ENCODE data around the gene SEMA3D. TPM values are rescaled to one million over a fixed set of nuclear protein-coding genes. Genes with fewer than 3 reads are reported as not detected.
A peak's percentile ranks its signal among the peaks of the same experiment; 100 is the strongest.

SEMA3D gene
- total and polyA plus RNA-seq, 2 of the 4 experiments (the other 2 are of a cell fraction), result 2.9 to 13.6 TPM

GRCh38 chr7:85222522-85222921 is 35.7 kb upstream of the SEMA3D start:
- H3K9me3 ChIP-seq (ENCODE audit: control insufficient read depth, insufficient read depth, low read length), result no peaks in the 10 kb centered on the region
- H2AK9ac ChIP-seq (replicated peaks; ENCODE audit: low read depth, low read length, poor library complexity), result no peak overlapping the region
- no peaks in the 10 kb centered on the region for H4K20me1 ChIP-seq (ENCODE audit: insufficient read depth, low read length)
- H3K36me3 ChIP-seq (ENCODE audit: control insufficient read depth, insufficient read depth, low read length), result no peaks in the 10 kb centered on the region
- CTCF ChIA-PET, result no interaction called here
- no peak overlapping the region for H3K14ac ChIP-seq (replicated peaks; ENCODE audit: low read depth, low read length)
- H3K4me2 ChIP-seq (ENCODE audit: low read depth, low read length), result no peak overlapping the region
- no peak overlapping the region for H3K9ac ChIP-seq (ENCODE audit: low read depth, low read length)
- H3K18ac ChIP-seq (ENCODE audit: low read depth, low read length), result no peak overlapping the region
- dilution Hi-C loops (cut with HindIII; ENCODE audit: low sequenced_read_pairs, unreplicated experiment) (no loop called here), intact Hi-C loops (cut with micrococcal nuclease) (no loop called here), in situ Hi-C loops (cut with MboI; ENCODE audit: low sequenced_read_pairs) (no loop called here)
- POLR2A ChIA-PET (ENCODE audit: unreplicated experiment), result no interaction called here
- peaks cover 2% of the 10 kb centered on the region; the same call in 1 of the 2 replicates for H3K4me1 ChIP-seq (ENCODE audit: control insufficient read depth, insufficient read depth, low read length)
- TF ChIP-seq POLR2A (IDR thresholded peaks at IDR 0.05; ENCODE audit: low read depth, low read length) (no peak), RAD21 (IDR thresholded peaks at IDR 0.05; ENCODE audit: low read length) (no peak), BHLHE40 (IDR thresholded peaks at IDR 0.05; ENCODE audit: low read depth, low read length) (no peak), CHD1 (IDR thresholded peaks at IDR 0.05; ENCODE audit: low read depth, low read length) (no peak), FOS (IDR thresholded peaks at IDR 0.05; ENCODE audit: low read depth, low read length) (no peak), SMC3 (IDR thresholded peaks at IDR 0.05; ENCODE audit: low read depth, low read length) (no peak), RCOR1 (IDR thresholded peaks at IDR 0.05; ENCODE audit: insufficient replicate concordance, low read length) (no peak)
- no peaks in the 10 kb centered on the region for H3K9me1 ChIP-seq (ENCODE audit: insufficient read depth, low read length)
- H3K23ac ChIP-seq (ENCODE audit: low read depth, low read length), result no peak overlapping the region
- no peak overlapping the region for H4K91ac ChIP-seq (ENCODE audit: insufficient read depth, low read depth, low read length)
- H2BK20ac ChIP-seq (ENCODE audit: low read depth, low read length), result no peak overlapping the region
- WGBS, 2 experiments (ENCODE audit: extremely low coverage in 2 of 2, insufficient read length in 1 of 2), result no CpG with 5 or more reads among the region's 4 CpGs
- H3K4ac ChIP-seq (ENCODE audit: low read depth, low read length), result no peak overlapping the region
- BruUV-seq (replicated peaks), result no TSS peak
- no peak overlapping the region for H4K5ac ChIP-seq (ENCODE audit: low read depth, low read length)
- no peak overlapping the region for H3K4me3 ChIP-seq (ENCODE audit: insufficient read depth, low read depth, low read length)
- H2AFZ ChIP-seq (replicated peaks; ENCODE audit: low read length, poor library complexity), result no peak overlapping the region
- H3K56ac ChIP-seq (ENCODE audit: extremely low read depth, insufficient read depth, low read length), result no peak overlapping the region
- H2AK5ac ChIP-seq (ENCODE audit: low read depth, low read length), result no peak overlapping the region
- H3K27ac ChIP-seq (ENCODE audit: insufficient read depth, low read length), result no peak overlapping the region
- ATAC-seq (ENCODE audit: low read depth), result peak; percentile 61
- no peak overlapping the region for H2BK15ac ChIP-seq (ENCODE audit: low read depth, low read length)
- H2BK5ac ChIP-seq (ENCODE audit: low read depth, low read length, poor library complexity, severe bottlenecking), result no peak overlapping the region
- H3K79me1 ChIP-seq (ENCODE audit: low read depth in 1 of 2, low read length in 2 of 2), result no peaks in the 10 kb centered on the region
- no peak overlapping the region for H2BK120ac ChIP-seq (ENCODE audit: low read depth, low read length)
- peak; percentile 6 for DNase-seq
- no peaks in the 10 kb centered on the region for H3K27me3 ChIP-seq (ENCODE audit: control insufficient read depth, insufficient read depth, low read length)
- no peak overlapping the region for H4K8ac ChIP-seq (ENCODE audit: low read depth in 2 of 2, low read length in 2 of 2)
